HL-60 (cell line): ENCODE results near the gene CASP12.

Experiments used
- CTCF ChIP-seq: IDR thresholded peaks from one replicate; pipeline ENCODE4 v1.5.1; 2011; ENCODE audit warnings: low read length, control low read depth, inconsistent platforms; ENCODE audit not compliant: insufficient read depth
- GABPA ChIP-seq: IDR thresholded peaks from 2 replicates; pipeline ENCODE4 v1.6.1; 2012; ENCODE audit warnings: low read depth
- POLR2AphosphoS5 ChIP-seq: IDR thresholded peaks from 2 replicates; pipeline ENCODE4 v1.6.1; 2012; ENCODE audit warnings: low read depth
- REST ChIP-seq: IDR thresholded peaks from 2 replicates; pipeline ENCODE4 v1.6.1; 2012; ENCODE audit warnings: low read depth; ENCODE audit not compliant: insufficient replicate concordance

GRCh38 chr11:104870910-104871309 is 27.4 kb downstream of the CASP12 start:
- no peak for TF ChIP-seq CTCF
- TF ChIP-seq POLR2AphosphoS5, result no peak
- TF ChIP-seq REST, result no peak
- TF ChIP-seq GABPA, result no peak
